Activated naive CD8-positive, alpha-beta T cell (primary cell): ENCODE measurements around the gene SMIM30.
"Not testable (repeated sequence)": the region's sequence is repeated elsewhere in the genome, so short reads cannot be mapped to it uniquely, and the experiment has no call there.

Experiments
- H3K27ac Mint-ChIP-seq: one replicate; pipeline ENCODE4 v1.8.0; 2021; ENCODE audit warnings: mixed read lengths
- H3K27me3 Mint-ChIP-seq: one replicate; pipeline ENCODE4 v1.8.0; 2021; ENCODE audit warnings: mixed read lengths
- H3K36me3 Mint-ChIP-seq: one replicate; pipeline ENCODE4 v1.8.0; 2021; ENCODE audit warnings: mixed read lengths
- H3K4me1 Mint-ChIP-seq: one replicate; pipeline ENCODE4 v1.8.0; 2021; ENCODE audit warnings: low read depth, mixed read lengths
- H3K4me3 Mint-ChIP-seq: one replicate; pipeline ENCODE4 v1.8.0; 2021; ENCODE audit warnings: mild to moderate bottlenecking, mixed read lengths
- H3K9me3 Mint-ChIP-seq: one replicate; pipeline ENCODE4 v1.8.0; 2021; ENCODE audit warnings: low read depth, mixed read lengths

The SMIM30 gene

GRCh38 chr7:113118074-113118959, at the start of gene SMIM30:
Gene SMIM30, minus strand, starts transcription at chr7:113118554. Its CDS starts 976 bp downstream, at chr7:113117578.
- Mint-ChIP-seq H3K27me3 (no peaks in the 10 kb centered on the region), H3K27ac (peak within 1 kb of the TSS; percentile 96), H3K36me3 (peaks cover 10% of the 10 kb centered on the region), H3K9me3 (no peaks in the 10 kb centered on the region), H3K4me3 (peak within 1 kb of the TSS; percentile 96), H3K4me1 (peaks cover 15% of the 10 kb centered on the region)

- not testable (repeated sequence) for H3K9me3 Mint-ChIP-seq, H3K4me1 Mint-ChIP-seq, H3K36me3 Mint-ChIP-seq, H3K27me3 Mint-ChIP-seq, H3K4me3 Mint-ChIP-seq, H3K27ac Mint-ChIP-seq
These were observed 47.8 kb upstream of the SMIM30 start for GRCh38 chr7:113166176-113166575.

- no peaks in the 10 kb centered on the region for H3K36me3 Mint-ChIP-seq
- H3K4me1 Mint-ChIP-seq: no peaks in the 10 kb centered on the region
- no peaks in the 10 kb centered on the region for H3K9me3 Mint-ChIP-seq
- no peak overlapping the region for H3K4me3 Mint-ChIP-seq
- no peak overlapping the region for H3K27ac Mint-ChIP-seq
- H3K27me3 Mint-ChIP-seq: peaks cover 2% of the 10 kb centered on the region
These were observed 42.7 kb upstream of the SMIM30 start for GRCh38 chr7:113161050-113161449.

- Mint-ChIP-seq H3K4me1 (no peaks in the 10 kb centered on the region), H3K27me3 (peaks cover 2% of the 10 kb centered on the region), H3K4me3 (no peak overlapping the region), H3K27ac (no peak overlapping the region), H3K36me3 (no peaks in the 10 kb centered on the region), H3K9me3 (no peaks in the 10 kb centered on the region)
These were observed 41.5 kb upstream of the SMIM30 start for GRCh38 chr7:113159746-113160339.

GRCh38 chr7:113158756-113159155, 40.4 kb upstream of the SMIM30 start:
- Mint-ChIP-seq H3K27ac (no peak overlapping the region), H3K9me3 (no peaks in the 10 kb centered on the region), H3K4me3 (no peak overlapping the region), H3K36me3 (no peaks in the 10 kb centered on the region), H3K27me3 (peaks cover 2% of the 10 kb centered on the region), H3K4me1 (no peaks in the 10 kb centered on the region)

GRCh38 chr7:113154117-113154516, 35.8 kb upstream of the SMIM30 start:
- no peak overlapping the region for H3K27ac Mint-ChIP-seq
- peaks cover 2% of the 10 kb centered on the region for H3K27me3 Mint-ChIP-seq
- no peaks in the 10 kb centered on the region for H3K4me1 Mint-ChIP-seq
- H3K9me3 Mint-ChIP-seq: no peaks in the 10 kb centered on the region
- no peak overlapping the region for H3K4me3 Mint-ChIP-seq
- no peaks in the 10 kb centered on the region for H3K36me3 Mint-ChIP-seq

- H3K36me3 Mint-ChIP-seq: no peaks in the 10 kb centered on the region
- H3K27me3 Mint-ChIP-seq: peaks cover 8% of the 10 kb centered on the region
- H3K9me3 Mint-ChIP-seq: no peaks in the 10 kb centered on the region
- H3K4me3 Mint-ChIP-seq: no peak overlapping the region
- H3K4me1 Mint-ChIP-seq: no peaks in the 10 kb centered on the region
- no peak overlapping the region for H3K27ac Mint-ChIP-seq
These were observed 26.5 kb upstream of the SMIM30 start for GRCh38 chr7:113144817-113145216.

- H3K9me3 Mint-ChIP-seq: no peaks in the 10 kb centered on the region
- H3K27me3 Mint-ChIP-seq: peaks cover 6% of the 10 kb centered on the region
- H3K4me1 Mint-ChIP-seq: no peaks in the 10 kb centered on the region
- H3K4me3 Mint-ChIP-seq: no peak overlapping the region
- H3K27ac Mint-ChIP-seq: no peak overlapping the region
- no peaks in the 10 kb centered on the region for H3K36me3 Mint-ChIP-seq
These were observed 25.3 kb upstream of the SMIM30 start for GRCh38 chr7:113143486-113144257.

GRCh38 chr7:113142385-113143119, 24.2 kb upstream of the SMIM30 start:
- H3K27ac Mint-ChIP-seq: no peak overlapping the region
- no peaks in the 10 kb centered on the region for H3K4me1 Mint-ChIP-seq
- no peaks in the 10 kb centered on the region for H3K36me3 Mint-ChIP-seq
- H3K27me3 Mint-ChIP-seq: peaks cover 6% of the 10 kb centered on the region
- no peak overlapping the region for H3K4me3 Mint-ChIP-seq
- H3K9me3 Mint-ChIP-seq: no peaks in the 10 kb centered on the region

GRCh38 chr7:113141803-113142202, 23.4 kb upstream of the SMIM30 start:
- Mint-ChIP-seq H3K4me3 (no peak overlapping the region), H3K9me3 (no peaks in the 10 kb centered on the region), H3K4me1 (no peaks in the 10 kb centered on the region), H3K27me3 (peaks cover 4% of the 10 kb centered on the region), H3K36me3 (no peaks in the 10 kb centered on the region), H3K27ac (no peak overlapping the region)

GRCh38 chr7:113140956-113141355, 22.6 kb upstream of the SMIM30 start:
- no peaks in the 10 kb centered on the region for H3K36me3 Mint-ChIP-seq
- no peaks in the 10 kb centered on the region for H3K4me1 Mint-ChIP-seq
- no peak overlapping the region for H3K27ac Mint-ChIP-seq
- H3K4me3 Mint-ChIP-seq: no peak overlapping the region
- H3K27me3 Mint-ChIP-seq: peaks cover 1% of the 10 kb centered on the region
- no peaks in the 10 kb centered on the region for H3K9me3 Mint-ChIP-seq

- H3K27ac Mint-ChIP-seq: no peak overlapping the region
- no peak overlapping the region for H3K4me3 Mint-ChIP-seq
- H3K4me1 Mint-ChIP-seq: no peaks in the 10 kb centered on the region
- no peaks in the 10 kb centered on the region for H3K9me3 Mint-ChIP-seq
- no peaks in the 10 kb centered on the region for H3K36me3 Mint-ChIP-seq
- H3K27me3 Mint-ChIP-seq: peaks cover 5% of the 10 kb centered on the region
These were observed 18.9 kb upstream of the SMIM30 start for GRCh38 chr7:113137241-113137640.

- no peak overlapping the region for H3K4me3 Mint-ChIP-seq
- no peak overlapping the region for H3K27ac Mint-ChIP-seq
- peaks cover 7% of the 10 kb centered on the region for H3K27me3 Mint-ChIP-seq
- no peaks in the 10 kb centered on the region for H3K4me1 Mint-ChIP-seq
- H3K9me3 Mint-ChIP-seq: no peaks in the 10 kb centered on the region
- H3K36me3 Mint-ChIP-seq: no peaks in the 10 kb centered on the region
These were observed 15.7 kb upstream of the SMIM30 start for GRCh38 chr7:113134025-113134424.

GRCh38 chr7:113131367-113131766, 13.0 kb upstream of the SMIM30 start:
- peaks cover 7% of the 10 kb centered on the region for H3K27me3 Mint-ChIP-seq
- no peak overlapping the region for H3K4me3 Mint-ChIP-seq
- no peaks in the 10 kb centered on the region for H3K4me1 Mint-ChIP-seq
- no peaks in the 10 kb centered on the region for H3K36me3 Mint-ChIP-seq
- H3K9me3 Mint-ChIP-seq: no peaks in the 10 kb centered on the region
- no peak overlapping the region for H3K27ac Mint-ChIP-seq
